H1 (cell line): ENCODE measurements around the gene TFE3. TPM values are rescaled to one million over a fixed set of nuclear protein-coding genes. Genes with fewer than 3 reads are reported as not detected.

Experiments used
- CHD2 ChIP-seq: IDR thresholded peaks from 2 replicates; pipeline ENCODE4 v1.6.1; 2012; ENCODE audit warnings: low read length, improper control_type of control experiment
- SIN3A ChIP-seq, 2 experiments: IDR thresholded peaks in 1 of 2; conservative IDR thresholded peaks in 1 of 2; 2 replicates each; pipeline ENCODE4 v1.6.1; 2011 to 2012; ENCODE audit warnings: low read length in 2 of 2, improper control_type of control experiment in 1 of 2, low read depth in 1 of 2, mild to moderate bottlenecking in 1 of 2
- SP2 ChIP-seq: IDR thresholded peaks from 2 replicates; pipeline ENCODE4 v1.6.1; 2012; ENCODE audit warnings: mild to moderate bottlenecking, low read length, inconsistent platforms
- TAF7 ChIP-seq: optimal IDR thresholded peaks from 2 replicates; pipeline ENCODE3; 2011; ENCODE audit warnings: low read depth, mild to moderate bottlenecking, inconsistent platforms, low read length, moderate library complexity, borderline replicate concordance
- polyA plus RNA-seq, 7 experiments: library from polyadenylated mRNA; depleted of rRNA in 3 of 7; stranded (reverse) in 5 of 7; unstranded in 2 of 7; fragments of >200 nt in 5 of 7; fragments of 200-250 nt in 2 of 7; gene quantifications; 1 replicate in 5 of 7; 2 replicates in 1 of 7; 4 replicates in 1 of 7; pipeline versions ENCODE4 v1.2.1 to v1.2.3, GENCODE V29; 2011 to 2013; ENCODE audit warnings: missing spikeins in 2 of 7, mixed read lengths in 2 of 7
- total RNA-seq: library from RNA; stranded (reverse); fragmentation: NEBNext Ultra II Directional; extraction: Animal tissue kit (Norgen Biotek cat#: 25700); gene quantifications from 2 replicates; pipeline ENCODE4 v1.2.1, GENCODE V29; 2021

Gene TFE3
- total and polyA plus RNA-seq, 2 of the 8 experiments (the other 6 are each of a cell fraction or from before 2014, with no cell fraction given), result 33.7 to 52.9 TPM

- TF ChIP-seq TAF7 (no peak), SIN3A (conservative IDR thresholded peaks at IDR 0.05 in 1 of 2, IDR thresholded peaks at IDR 0.05 in 1 of 2; ENCODE audit: low read depth in 1 of 2, low read length in 2 of 2) (0 out of 4 replicates have a peak, but pooled peaks of 1 of the 2 experiments have one; percentile 7), SP2 (peak; percentile 31; the same call in 1 of the 2 replicates), CHD2 (peak; percentile 65; the same call in 1 of the 2 replicates)
These were observed 28.9 kb upstream of the TFE3 start (continued) for GRCh38 chrX:49071877-49072711.
